Activated B cell treated with CpG ODN at 0.5 μM for 24 hours (primary cell): Measurements from ENCODE around the gene NOTCH4. TPM values are rescaled to one million over a fixed set of nuclear protein-coding genes. Genes with fewer than 3 reads are reported as not detected.
A peak's percentile ranks its signal among the peaks of the same experiment; 100 is the strongest.

Experiments used
- ATAC-seq: fragments of 200-7000 bp; cut with Tn5 transposase; one replicate; pipeline ENCODE4 v1.10.0; 2021; ENCODE audit warnings: low read depth, mild to moderate bottlenecking, moderate library complexity
- CTCF ChIA-PET: fragments of 350-600 bp; sonication (Branson Sonifier 250); formaldehyde crosslinking; loops from one replicate; lab custom pipeline; 2021; ENCODE audit warnings: antibody characterized with exemption; lab: Charles Lee
- POLR2A ChIA-PET: fragments of 350-600 bp; sonication (Branson Sonifier 250); formaldehyde crosslinking; loops from one replicate; lab custom pipeline; 2021; ENCODE audit warnings: antibody characterized with exemption; lab: Charles Lee
- DNase-seq: peaks from one replicate; pipeline ENCODE4 v3.0.0; 2022
- H3K27ac Mint-ChIP-seq: one replicate; pipeline ENCODE4 v1.8.0; 2020; ENCODE audit warnings: mixed read lengths
- H3K27me3 Mint-ChIP-seq: one replicate; pipeline ENCODE4 v1.8.0; 2021; ENCODE audit warnings: mixed read lengths
- H3K36me3 Mint-ChIP-seq: one replicate; pipeline ENCODE4 v1.8.0; 2021; ENCODE audit warnings: low read depth, mixed read lengths
- H3K4me1 Mint-ChIP-seq: one replicate; pipeline ENCODE4 v1.8.0; 2021; ENCODE audit warnings: mixed read lengths
- H3K4me3 Mint-ChIP-seq: one replicate; pipeline ENCODE4 v1.8.0; 2020; ENCODE audit warnings: mild to moderate bottlenecking, mixed read lengths
- H3K9me3 Mint-ChIP-seq: one replicate; pipeline ENCODE4 v1.8.0; 2020; ENCODE audit warnings: mixed read lengths
- intact Hi-C: fragments of 100-400 bp; cut with micrococcal nuclease; formaldehyde crosslinking; loops from one replicate; pipeline ENCODE4 v1.15.1; 2024
- total RNA-seq: library from RNA; stranded (reverse); gene quantifications from 2 replicates; pipeline ENCODE4 v1.2.3, GENCODE V29; 2022
- TF ChIP-seq, protein P1 (sequence below): fragments of 200-600 bp; IDR thresholded peaks from one replicate; pipeline ENCODE4 v1.8.0; 2022; ENCODE audit warnings: antibody characterized with exemption, mild to moderate bottlenecking

The NOTCH4 gene
- total RNA-seq, 1 donor from 2014 or later, result 3.3 TPM

GRCh38 chr6:32239462-32239861 is 15.6 kb upstream of the NOTCH4 start:
- H3K27me3 Mint-ChIP-seq, result peaks cover 3% of the 10 kb centered on the region
- ChIA-PET CTCF (no interaction called here), POLR2A (no interaction called here)
- H3K4me3 Mint-ChIP-seq, result no peak overlapping the region
- ATAC-seq, result no peak
- TF ChIP-seq, protein P1, sequence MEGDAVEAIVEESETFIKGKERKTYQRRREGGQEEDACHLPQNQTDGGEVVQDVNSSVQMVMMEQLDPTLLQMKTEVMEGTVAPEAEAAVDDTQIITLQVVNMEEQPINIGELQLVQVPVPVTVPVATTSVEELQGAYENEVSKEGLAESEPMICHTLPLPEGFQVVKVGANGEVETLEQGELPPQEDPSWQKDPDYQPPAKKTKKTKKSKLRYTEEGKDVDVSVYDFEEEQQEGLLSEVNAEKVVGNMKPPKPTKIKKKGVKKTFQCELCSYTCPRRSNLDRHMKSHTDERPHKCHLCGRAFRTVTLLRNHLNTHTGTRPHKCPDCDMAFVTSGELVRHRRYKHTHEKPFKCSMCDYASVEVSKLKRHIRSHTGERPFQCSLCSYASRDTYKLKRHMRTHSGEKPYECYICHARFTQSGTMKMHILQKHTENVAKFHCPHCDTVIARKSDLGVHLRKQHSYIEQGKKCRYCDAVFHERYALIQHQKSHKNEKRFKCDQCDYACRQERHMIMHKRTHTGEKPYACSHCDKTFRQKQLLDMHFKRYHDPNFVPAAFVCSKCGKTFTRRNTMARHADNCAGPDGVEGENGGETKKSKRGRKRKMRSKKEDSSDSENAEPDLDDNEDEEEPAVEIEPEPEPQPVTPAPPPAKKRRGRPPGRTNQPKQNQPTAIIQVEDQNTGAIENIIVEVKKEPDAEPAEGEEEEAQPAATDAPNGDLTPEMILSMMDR, result no peak
- H3K27ac Mint-ChIP-seq, result no peak overlapping the region
- intact Hi-C loops, result no loop called here
- no peak for DNase-seq
- no peaks in the 10 kb centered on the region for H3K4me1 Mint-ChIP-seq
- no peaks in the 10 kb centered on the region for H3K9me3 Mint-ChIP-seq
- no peaks in the 10 kb centered on the region for H3K36me3 Mint-ChIP-seq

DNA sequence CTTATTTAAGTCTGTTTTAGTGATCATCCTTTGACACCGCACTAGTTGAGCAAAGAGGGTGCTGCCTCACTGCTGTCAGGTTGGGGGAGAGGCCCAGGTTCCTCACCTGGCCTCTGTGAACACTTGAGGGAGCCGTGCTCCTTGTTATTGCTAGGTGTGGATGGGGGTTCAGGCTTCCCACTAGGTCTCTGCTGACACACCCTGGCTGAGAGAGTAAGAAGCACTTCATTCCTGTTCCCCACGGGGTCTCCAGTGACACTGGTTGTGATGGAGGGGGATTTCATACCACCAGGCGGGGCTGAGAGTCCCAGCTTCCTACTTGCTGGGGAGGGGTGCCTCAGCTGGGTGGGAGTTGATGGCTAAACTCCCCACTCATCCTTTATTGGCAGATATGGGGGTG is 11.1 kb upstream of the NOTCH4 start:
- intact Hi-C loops, result no loop called here
- POLR2A ChIA-PET, result interaction anchor here (0.6 kb wide), 1 partner anchor 114 kb away, joined by 5 read pairs; no protein-coding TSS in a partner anchor
- CTCF ChIA-PET, result no interaction called here
- Mint-ChIP-seq H3K36me3 (no peaks in the 10 kb centered on the region), H3K4me1 (no peaks in the 10 kb centered on the region), H3K9me3 (no peaks in the 10 kb centered on the region), H3K27ac (no peak overlapping the region), H3K4me3 (no peak overlapping the region), H3K27me3 (peaks cover 3% of the 10 kb centered on the region)
- ATAC-seq (no peak), DNase-seq (no peak)
- TF ChIP-seq, protein P1, result no peak

DNA sequence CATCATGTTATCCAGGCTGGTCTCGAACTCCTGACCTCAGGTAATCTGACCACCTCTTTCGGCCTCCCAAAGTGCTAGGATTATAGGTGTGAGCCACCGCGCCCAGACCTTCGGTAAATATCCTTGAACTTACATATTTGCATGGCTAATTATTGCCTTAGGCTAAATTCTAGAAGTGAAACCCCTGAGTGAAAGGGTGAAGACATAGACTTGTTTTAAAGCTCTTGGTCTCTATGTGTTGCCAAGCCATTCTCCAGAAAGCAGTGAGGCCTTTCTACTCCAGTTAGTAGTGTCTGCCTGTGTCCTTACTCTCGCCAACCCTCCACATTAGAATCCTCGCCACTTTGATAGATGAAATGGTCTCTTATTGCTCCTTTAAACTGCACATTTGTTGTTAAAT is 2.6 kb upstream of the NOTCH4 start:
- ATAC-seq, result peak; percentile 57
- peaks cover 71% of the 10 kb centered on the region for H3K4me1 Mint-ChIP-seq
- intact Hi-C loops, result no loop called here
- no peaks in the 10 kb centered on the region for H3K36me3 Mint-ChIP-seq
- no peaks in the 10 kb centered on the region for H3K9me3 Mint-ChIP-seq
- no peaks in the 10 kb centered on the region for H3K27me3 Mint-ChIP-seq
- TF ChIP-seq, protein P1, result no peak
- CTCF ChIA-PET, result interaction anchor here (1.1 kb wide), 1 partner anchor 28 kb away, joined by 3 read pairs; no protein-coding TSS in a partner anchor
- no peak overlapping the region for H3K4me3 Mint-ChIP-seq
- H3K27ac Mint-ChIP-seq, result peak overlapping the region; percentile 76
- POLR2A ChIA-PET, result interaction anchor here (0.8 to 1.8 kb wide), 8 partner anchors 29 to 101 kb away, joined by 3 to 11 read pairs (median 5); partner anchors contain the start of genes FKBPL, GPSM3 and PBX2
- no peak for DNase-seq

GRCh38 chr6:32224696-32225095 is 829 bp upstream of the NOTCH4 start:
- peak; percentile 83 for ATAC-seq
- ChIA-PET POLR2A (interaction anchor here (1.2 to 1.4 kb wide), 2 partner anchors 28 to 29 kb away, joined by 7 read pairs; no protein-coding TSS in a partner anchor), CTCF (no interaction called here)
- intact Hi-C loops, result loop anchor here (2.0 kb wide), 1 partner anchor 28 kb away; no protein-coding TSS in a partner anchor
- peak overlapping the region; percentile 2 for H3K4me3 Mint-ChIP-seq
- peaks cover 75% of the 10 kb centered on the region for H3K4me1 Mint-ChIP-seq
- DNase-seq, result no peak
- TF ChIP-seq, protein P1, result no peak
- no peaks in the 10 kb centered on the region for H3K36me3 Mint-ChIP-seq
- H3K9me3 Mint-ChIP-seq, result no peaks in the 10 kb centered on the region
- H3K27me3 Mint-ChIP-seq, result no peaks in the 10 kb centered on the region
- H3K27ac Mint-ChIP-seq, result peak overlapping the region; percentile 83

- no peak overlapping the region for H3K4me3 Mint-ChIP-seq
- no peak overlapping the region for H3K27ac Mint-ChIP-seq
- intact Hi-C loops, result no loop called here
Measured at GRCh38 chr6:32222333-32223230, 1.3 kb downstream of the NOTCH4 start.

More at GRCh38 chr6:32222333-32223230, 1.3 kb downstream of the NOTCH4 start:
- Mint-ChIP-seq H3K9me3 (no peaks in the 10 kb centered on the region), H3K4me1 (peaks cover 63% of the 10 kb centered on the region), H3K27me3 (no peaks in the 10 kb centered on the region), H3K36me3 (no peaks in the 10 kb centered on the region)
- ATAC-seq, result no peak
- ChIA-PET CTCF (no interaction called here), POLR2A (no interaction called here)
- DNase-seq, result no peak
- TF ChIP-seq, protein P1, result no peak
